ENCODE data around the gene ALDH3A2.

ALDH3A2 gene

DNA sequence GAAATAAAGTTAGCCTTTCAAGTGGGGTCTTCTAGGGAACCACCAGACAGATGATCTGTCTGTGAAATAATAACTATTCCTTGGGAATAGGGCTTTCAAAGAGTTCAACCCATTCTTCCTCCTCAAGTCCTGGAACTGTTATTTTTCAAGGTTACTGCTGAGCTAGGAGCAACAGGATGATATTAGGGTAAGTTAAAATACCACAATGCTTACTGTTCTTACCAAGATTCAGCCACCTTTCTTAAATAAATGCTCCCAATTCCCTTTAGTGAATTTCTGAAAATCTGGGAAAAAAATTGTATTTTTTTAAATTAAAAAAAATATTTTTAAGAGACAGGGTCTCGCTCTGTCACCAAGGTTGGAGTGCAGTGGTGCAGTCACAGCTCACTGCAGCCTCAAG is 26.9 kb upstream of the ALDH3A2 start:
- DNase-seq (ENCODE audit: low spot score): no peak
- no peak overlapping the region for H3K27ac ChIP-seq
- TF ChIP-seq, protein P1, sequence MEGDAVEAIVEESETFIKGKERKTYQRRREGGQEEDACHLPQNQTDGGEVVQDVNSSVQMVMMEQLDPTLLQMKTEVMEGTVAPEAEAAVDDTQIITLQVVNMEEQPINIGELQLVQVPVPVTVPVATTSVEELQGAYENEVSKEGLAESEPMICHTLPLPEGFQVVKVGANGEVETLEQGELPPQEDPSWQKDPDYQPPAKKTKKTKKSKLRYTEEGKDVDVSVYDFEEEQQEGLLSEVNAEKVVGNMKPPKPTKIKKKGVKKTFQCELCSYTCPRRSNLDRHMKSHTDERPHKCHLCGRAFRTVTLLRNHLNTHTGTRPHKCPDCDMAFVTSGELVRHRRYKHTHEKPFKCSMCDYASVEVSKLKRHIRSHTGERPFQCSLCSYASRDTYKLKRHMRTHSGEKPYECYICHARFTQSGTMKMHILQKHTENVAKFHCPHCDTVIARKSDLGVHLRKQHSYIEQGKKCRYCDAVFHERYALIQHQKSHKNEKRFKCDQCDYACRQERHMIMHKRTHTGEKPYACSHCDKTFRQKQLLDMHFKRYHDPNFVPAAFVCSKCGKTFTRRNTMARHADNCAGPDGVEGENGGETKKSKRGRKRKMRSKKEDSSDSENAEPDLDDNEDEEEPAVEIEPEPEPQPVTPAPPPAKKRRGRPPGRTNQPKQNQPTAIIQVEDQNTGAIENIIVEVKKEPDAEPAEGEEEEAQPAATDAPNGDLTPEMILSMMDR (IDR thresholded peaks at IDR 0.05): no peak
- H3K4me3 ChIP-seq: no peak overlapping the region

DNA sequence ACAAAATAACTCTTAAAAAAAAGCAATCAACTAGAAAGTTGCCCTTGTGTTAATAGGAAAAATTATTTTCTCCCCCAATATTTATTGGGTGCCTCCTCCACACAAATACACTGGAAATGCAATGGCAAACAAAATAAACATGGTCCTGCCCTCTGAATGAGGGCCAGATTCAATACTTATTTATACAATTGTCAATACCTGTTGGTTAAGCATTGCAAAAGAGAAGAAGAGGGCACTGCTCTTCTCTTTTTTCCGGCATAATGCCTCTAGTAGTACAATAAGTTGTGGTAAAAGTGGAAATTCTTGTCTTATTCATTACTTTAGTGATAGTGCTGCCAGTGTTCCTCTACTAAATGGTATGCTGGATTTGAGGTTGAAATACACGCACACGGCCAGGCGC is 22.5 kb upstream of the ALDH3A2 start:
- H3K4me3 ChIP-seq: no peak overlapping the region
- TF ChIP-seq, protein P1 (IDR thresholded peaks at IDR 0.05): no peak
- no peak overlapping the region for H3K27ac ChIP-seq
- no peak for DNase-seq (ENCODE audit: low spot score)

DNA sequence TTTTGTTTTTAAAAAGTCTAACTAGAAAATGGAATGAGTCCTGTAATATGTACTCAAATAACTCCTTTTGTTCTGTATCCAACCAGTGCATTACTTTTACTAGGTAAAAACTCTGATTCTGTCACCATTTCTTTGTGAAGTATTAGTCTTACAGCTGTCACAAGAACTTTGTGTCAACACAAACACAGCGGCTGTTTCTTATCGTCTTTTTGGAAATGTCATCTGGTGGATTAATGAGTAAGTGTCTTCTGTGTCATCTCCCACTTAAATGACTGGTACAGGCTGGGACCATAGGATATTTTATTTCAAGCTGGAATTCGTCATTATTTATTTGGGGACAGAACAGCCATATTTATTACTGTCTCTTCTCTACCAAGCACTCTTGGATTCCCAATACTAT is 19.1 kb upstream of the ALDH3A2 start:
- no peak for DNase-seq (ENCODE audit: low spot score)
- no peak overlapping the region for H3K4me3 ChIP-seq
- no peak overlapping the region for H3K27ac ChIP-seq
- TF ChIP-seq, protein P1 (IDR thresholded peaks at IDR 0.05): no peak

DNA sequence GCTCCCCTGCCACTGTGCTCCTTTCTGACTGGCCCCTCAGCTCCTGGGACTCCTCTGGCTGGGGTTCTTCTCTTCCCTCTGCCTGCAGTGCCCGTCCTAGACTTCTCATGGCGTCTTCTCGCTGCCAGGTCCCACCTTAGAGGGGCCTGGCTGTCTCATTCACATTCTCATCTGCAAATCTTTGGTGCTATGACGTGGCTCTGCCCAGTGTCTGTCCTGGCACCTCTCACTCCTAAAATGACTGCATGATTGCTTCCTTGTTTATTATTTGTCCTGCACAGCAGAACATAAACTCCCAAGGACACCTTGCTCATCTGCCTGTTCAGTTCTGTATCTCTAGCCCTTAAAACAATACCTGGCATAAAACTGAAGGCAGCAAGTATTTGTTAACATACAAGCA is 18.5 kb upstream of the ALDH3A2 start:
- Histone ChIP-seq H3K4me3 (no peak overlapping the region), H3K27ac (no peak overlapping the region)
- TF ChIP-seq, protein P1 (IDR thresholded peaks at IDR 0.05): no peak
- no peak for DNase-seq (ENCODE audit: low spot score)

DNA sequence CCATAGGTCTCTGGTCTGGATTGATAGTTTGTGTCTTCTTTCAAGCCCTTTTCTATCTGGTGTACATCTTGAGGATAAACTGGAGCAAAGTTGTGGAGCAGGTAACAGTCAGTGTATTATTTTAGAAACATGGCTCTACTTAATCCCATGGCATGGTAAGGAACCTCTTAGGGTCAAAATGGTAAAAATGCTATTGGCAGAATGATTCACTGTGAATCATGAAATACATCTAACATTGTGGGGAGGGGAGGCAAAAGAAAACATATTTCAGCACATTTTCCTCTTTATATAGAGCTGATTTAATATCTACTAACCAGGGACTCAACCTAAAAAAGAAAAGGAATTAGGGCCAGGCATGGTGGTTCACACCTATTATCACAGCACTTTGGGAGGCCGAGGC is 17.9 kb upstream of the ALDH3A2 start:
- no peak overlapping the region for H3K27ac ChIP-seq
- no peak overlapping the region for H3K4me3 ChIP-seq
- TF ChIP-seq, protein P1 (IDR thresholded peaks at IDR 0.05): no peak
- no peak for DNase-seq (ENCODE audit: low spot score)

DNA sequence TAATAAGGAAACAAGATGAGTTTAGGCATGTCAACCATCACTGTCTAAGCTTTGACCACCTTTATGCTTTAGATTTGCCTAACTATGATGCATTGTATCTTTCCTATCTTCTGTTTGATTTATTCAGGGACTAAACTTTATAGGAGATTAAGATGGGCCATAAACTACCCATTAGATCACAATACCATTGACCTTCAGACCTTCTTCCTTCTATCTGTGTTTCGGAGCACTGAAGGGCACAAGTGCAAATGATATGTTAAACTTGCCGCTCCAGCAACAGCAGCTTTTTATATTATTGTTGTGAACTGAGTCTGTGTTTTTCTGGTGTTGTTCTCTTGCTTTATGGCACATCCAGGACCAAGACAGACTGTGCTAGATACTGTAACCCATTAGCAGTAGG is 16.6 kb upstream of the ALDH3A2 start:
- DNase-seq (ENCODE audit: low spot score): no peak
- TF ChIP-seq, protein P1 (IDR thresholded peaks at IDR 0.05): no peak
- Histone ChIP-seq H3K4me3 (no peak overlapping the region), H3K27ac (no peak overlapping the region)

DNA sequence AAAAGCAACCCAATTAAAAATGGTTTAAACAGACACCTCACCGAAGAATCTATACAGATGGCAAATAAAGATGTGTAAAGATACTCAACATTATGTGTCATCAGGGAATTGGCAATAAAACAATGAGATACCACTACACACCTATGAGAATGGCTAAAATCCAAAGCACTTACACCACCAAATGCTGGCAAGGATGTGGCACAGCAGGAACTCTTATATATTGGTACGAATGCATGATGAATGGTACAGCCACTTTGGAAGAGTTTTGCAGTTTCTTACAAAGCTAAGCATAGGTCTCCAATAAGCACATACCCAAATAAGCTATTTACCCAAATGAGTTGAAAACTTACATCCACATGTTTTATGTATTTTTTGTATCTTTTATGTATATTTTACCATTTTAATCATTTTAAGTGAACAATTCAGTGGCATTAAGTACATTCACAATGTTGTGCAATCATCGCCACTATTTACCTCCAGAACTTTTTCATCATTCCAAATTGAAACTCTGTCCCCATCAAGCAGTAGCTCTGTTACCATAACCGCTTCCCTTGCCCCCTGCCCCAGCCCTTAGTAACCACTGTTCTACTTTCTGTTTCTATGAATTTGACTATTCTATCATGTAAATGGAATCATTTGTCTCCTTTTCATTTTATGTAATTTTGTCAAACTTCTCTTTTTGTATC is 6.7 kb upstream of the ALDH3A2 start:
- Histone ChIP-seq H3K27ac (no peak overlapping the region), H3K4me3 (no peak overlapping the region)
- no peak for DNase-seq (ENCODE audit: low spot score)
- TF ChIP-seq, protein P1 (IDR thresholded peaks at IDR 0.05): no peak
